ENCODE data around the gene JADE3. TPM values are rescaled to one million over a fixed set of nuclear protein-coding genes. Genes with fewer than 3 reads are reported as not detected.

JADE3 gene
- total RNA-seq, 1 experiment from 2014 or later = 14.3 TPM

GRCh38 chrX:46882266-46882665 lies 30.0 kb upstream of the JADE3 start:
- Histone ChIP-seq H3K27me3 (ENCODE audit: insufficient read depth, low read length) (no peaks in the 10 kb centered on the region), H3K36me3 (ENCODE audit: control insufficient read depth in 1 of 2, insufficient read depth in 2 of 2, low read length in 2 of 2) (no peaks in the 10 kb centered on the region), H2AFZ (ENCODE audit: low read depth, low read length, poor library complexity, severe bottlenecking) (no peak overlapping the region), H3K27ac (ENCODE audit: low read depth, low read length) (no peak overlapping the region), H3K9me3 (ENCODE audit: control insufficient read depth in 1 of 2, insufficient read depth in 1 of 2, low read depth in 1 of 2, low read length in 2 of 2) (no peaks in the 10 kb centered on the region), H3K4me2 (ENCODE audit: low read length) (no peak overlapping the region), H4K20me1 (ENCODE audit: insufficient read depth) (no peaks in the 10 kb centered on the region), H3K4me3 (replicated peaks in 1 of 2; ENCODE audit: low read depth in 1 of 2, low read length in 2 of 2) (no peak overlapping the region), H3K4me1 (ENCODE audit: control insufficient read depth in 1 of 2, insufficient read depth in 2 of 2, low read length in 2 of 2) (no peaks in the 10 kb centered on the region), H3K79me2 (ENCODE audit: insufficient read depth, low read length) (no peaks in the 10 kb centered on the region), H3K9me2 (ENCODE audit: insufficient read depth) (no peaks in the 10 kb centered on the region), H3K9ac (ENCODE audit: low read length) (no peak overlapping the region)
- BruUV-seq (replicated peaks) = no TSS peak
- POLR2A ChIA-PET = no interaction called here
- RAD21 ChIA-PET (ENCODE audit: low non-redundant PET in 1 of 2, low total read pairs in 2 of 2, uncharacterized antibody in 2 of 2, unreplicated experiment in 2 of 2) = no interaction called here
- no peak for TF ChIP-seq TCF7L2 (IDR thresholded peaks at IDR 0.05; ENCODE audit: borderline replicate concordance, extremely low read depth, insufficient read depth, insufficient read length)
- TF ChIP-seq, protein P1, sequence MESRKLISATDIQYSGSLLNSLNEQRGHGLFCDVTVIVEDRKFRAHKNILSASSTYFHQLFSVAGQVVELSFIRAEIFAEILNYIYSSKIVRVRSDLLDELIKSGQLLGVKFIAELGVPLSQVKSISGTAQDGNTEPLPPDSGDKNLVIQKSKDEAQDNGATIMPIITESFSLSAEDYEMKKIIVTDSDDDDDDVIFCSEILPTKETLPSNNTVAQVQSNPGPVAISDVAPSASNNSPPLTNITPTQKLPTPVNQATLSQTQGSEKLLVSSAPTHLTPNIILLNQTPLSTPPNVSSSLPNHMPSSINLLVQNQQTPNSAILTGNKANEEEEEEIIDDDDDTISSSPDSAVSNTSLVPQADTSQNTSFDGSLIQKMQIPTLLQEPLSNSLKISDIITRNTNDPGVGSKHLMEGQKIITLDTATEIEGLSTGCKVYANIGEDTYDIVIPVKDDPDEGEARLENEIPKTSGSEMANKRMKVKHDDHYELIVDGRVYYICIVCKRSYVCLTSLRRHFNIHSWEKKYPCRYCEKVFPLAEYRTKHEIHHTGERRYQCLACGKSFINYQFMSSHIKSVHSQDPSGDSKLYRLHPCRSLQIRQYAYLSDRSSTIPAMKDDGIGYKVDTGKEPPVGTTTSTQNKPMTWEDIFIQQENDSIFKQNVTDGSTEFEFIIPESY (IDR thresholded peaks at IDR 0.05; ENCODE audit: extremely low read depth, insufficient replicate concordance, low read length) = no peak
- no peak for TF ChIP-seq ZFX (IDR thresholded peaks at IDR 0.05)
- no peak for TF ChIP-seq EGR1 (IDR thresholded peaks at IDR 0.05; ENCODE audit: low read depth)
- no peak for TF ChIP-seq SP1 (IDR thresholded peaks at IDR 0.05; ENCODE audit: low read depth)
- TF ChIP-seq JUND (IDR thresholded peaks at IDR 0.05) = no peak
- TF ChIP-seq SIN3A (IDR thresholded peaks at IDR 0.05; ENCODE audit: low read depth) = no peak
- TF ChIP-seq FOSL1 (IDR thresholded peaks at IDR 0.05; ENCODE audit: low read depth) = no peak
- TF ChIP-seq CBX3 (IDR thresholded peaks at IDR 0.05; ENCODE audit: low read depth) = no peak
- TF ChIP-seq REST (IDR thresholded peaks at IDR 0.05; ENCODE audit: low read depth) = no peak
- no peak for TF ChIP-seq YY1 (IDR thresholded peaks at IDR 0.05; ENCODE audit: extremely low read depth, insufficient replicate concordance, low read depth, low read length)
- TF ChIP-seq CEBPB (IDR thresholded peaks at IDR 0.05; ENCODE audit: low read depth) = no peak
- ATAC-seq (no peak), DNase-seq (ENCODE audit: low read depth, low spot score) (no peak)
- intact Hi-C loops (cut with micrococcal nuclease) = no loop called here
- CTCF ChIA-PET = no interaction called here

Data from HCT116 (cell line).